AG04449 (cell line): ENCODE data around the gene PNLIPRP2.

Experiments
- CTCF ChIA-PET: fragments of 350-600 bp; formaldehyde crosslinking; extraction: SDS; loops from one replicate; lab custom pipeline; 2021; ENCODE audit warnings: antibody characterized with exemption; lab: Yijun Ruan, JAX
- POLR2A ChIA-PET: fragments of 400-600, 350-600 bp; formaldehyde crosslinking; extraction: SDS; loops from one replicate; lab custom pipeline; 2020; ENCODE audit warnings: antibody characterized with exemption, inconsistent platforms; lab: Yijun Ruan, JAX
- DNase-seq: peaks from one replicate; pipeline ENCODE4 v3.0.0-alpha.2; 2010; ENCODE audit warnings: low read depth, low spot score
- H3K4me3 ChIP-seq: 2 replicates; pipeline ENCODE4 v1.5.1; 2011; ENCODE audit warnings: low read depth, mild to moderate bottlenecking, control low read depth, low read length
- TF ChIP-seq, protein P1 (sequence below): IDR thresholded peaks from one replicate; pipeline ENCODE4 v1.5.1; 2011; ENCODE audit warnings: mild to moderate bottlenecking, moderate library complexity, low read length, control low read depth, inconsistent platforms; ENCODE audit not compliant: insufficient read depth; ENCODE audit errors: missing control alignments

Gene PNLIPRP2

DNA sequence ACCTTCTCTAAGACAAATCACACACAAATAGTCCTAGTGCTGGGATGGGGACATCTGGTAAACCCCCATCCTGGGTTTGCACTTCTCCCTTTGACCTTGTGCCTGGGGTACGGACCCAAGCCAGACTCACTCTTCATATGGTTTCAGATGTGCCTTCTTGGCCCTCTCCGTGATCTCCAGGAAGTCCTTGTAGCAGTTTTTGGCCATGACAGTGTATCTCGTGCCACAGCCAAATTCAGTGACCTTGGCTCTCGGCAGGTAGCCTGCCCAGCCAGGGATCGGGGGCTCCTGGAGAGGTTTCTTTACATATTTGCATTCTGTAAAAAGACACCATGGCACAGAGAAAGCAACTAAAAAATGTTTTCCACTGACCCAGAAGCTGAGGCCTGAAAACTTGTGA is 43.9 kb downstream of the PNLIPRP2 start:
- CTCF ChIA-PET, result interaction anchor here (0.5 kb wide), 1 partner anchor 173 kb away, joined by 3 read pairs; no protein-coding TSS in a partner anchor
- TF ChIP-seq, protein P1, sequence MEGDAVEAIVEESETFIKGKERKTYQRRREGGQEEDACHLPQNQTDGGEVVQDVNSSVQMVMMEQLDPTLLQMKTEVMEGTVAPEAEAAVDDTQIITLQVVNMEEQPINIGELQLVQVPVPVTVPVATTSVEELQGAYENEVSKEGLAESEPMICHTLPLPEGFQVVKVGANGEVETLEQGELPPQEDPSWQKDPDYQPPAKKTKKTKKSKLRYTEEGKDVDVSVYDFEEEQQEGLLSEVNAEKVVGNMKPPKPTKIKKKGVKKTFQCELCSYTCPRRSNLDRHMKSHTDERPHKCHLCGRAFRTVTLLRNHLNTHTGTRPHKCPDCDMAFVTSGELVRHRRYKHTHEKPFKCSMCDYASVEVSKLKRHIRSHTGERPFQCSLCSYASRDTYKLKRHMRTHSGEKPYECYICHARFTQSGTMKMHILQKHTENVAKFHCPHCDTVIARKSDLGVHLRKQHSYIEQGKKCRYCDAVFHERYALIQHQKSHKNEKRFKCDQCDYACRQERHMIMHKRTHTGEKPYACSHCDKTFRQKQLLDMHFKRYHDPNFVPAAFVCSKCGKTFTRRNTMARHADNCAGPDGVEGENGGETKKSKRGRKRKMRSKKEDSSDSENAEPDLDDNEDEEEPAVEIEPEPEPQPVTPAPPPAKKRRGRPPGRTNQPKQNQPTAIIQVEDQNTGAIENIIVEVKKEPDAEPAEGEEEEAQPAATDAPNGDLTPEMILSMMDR, result no peak
- no peak overlapping the region for H3K4me3 ChIP-seq
- POLR2A ChIA-PET, result no interaction called here
- DNase-seq, result no peak

DNA sequence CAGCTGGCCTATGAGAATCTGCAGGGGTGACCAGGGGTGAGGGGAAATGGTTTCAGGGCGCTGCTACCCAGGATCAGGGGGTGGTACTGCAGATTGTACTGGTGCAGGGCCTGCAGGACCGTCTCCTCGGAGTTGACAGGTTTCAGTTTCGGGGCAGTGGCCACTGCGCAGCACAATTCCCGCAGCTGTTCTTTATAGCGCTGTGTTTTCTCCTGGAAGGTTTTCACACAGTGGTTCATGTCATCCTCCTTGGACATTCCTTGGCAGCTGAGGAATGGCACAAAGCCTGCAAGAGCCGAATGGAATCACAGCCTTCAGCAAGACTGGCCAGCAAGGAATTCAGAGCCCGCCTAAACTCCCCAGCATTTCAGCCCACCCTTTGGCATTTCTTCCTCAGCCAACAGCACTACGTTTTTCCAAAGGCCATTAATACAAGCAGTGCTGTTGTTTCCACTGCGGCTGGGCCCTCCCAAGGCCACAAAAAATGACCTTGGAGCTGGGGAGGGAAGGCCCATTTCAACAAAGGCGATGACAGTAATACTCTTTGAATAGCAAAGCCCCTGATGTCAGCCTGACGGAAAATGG is 44.9 kb downstream of the PNLIPRP2 start:
- TF ChIP-seq, protein P1, result no peak
- no peak for DNase-seq
- POLR2A ChIA-PET, result no interaction called here
- CTCF ChIA-PET, result interaction anchor here (1.3 kb wide), 1 partner anchor 509 kb away, joined by 4 read pairs; no protein-coding TSS in a partner anchor
- no peak overlapping the region for H3K4me3 ChIP-seq

DNA sequence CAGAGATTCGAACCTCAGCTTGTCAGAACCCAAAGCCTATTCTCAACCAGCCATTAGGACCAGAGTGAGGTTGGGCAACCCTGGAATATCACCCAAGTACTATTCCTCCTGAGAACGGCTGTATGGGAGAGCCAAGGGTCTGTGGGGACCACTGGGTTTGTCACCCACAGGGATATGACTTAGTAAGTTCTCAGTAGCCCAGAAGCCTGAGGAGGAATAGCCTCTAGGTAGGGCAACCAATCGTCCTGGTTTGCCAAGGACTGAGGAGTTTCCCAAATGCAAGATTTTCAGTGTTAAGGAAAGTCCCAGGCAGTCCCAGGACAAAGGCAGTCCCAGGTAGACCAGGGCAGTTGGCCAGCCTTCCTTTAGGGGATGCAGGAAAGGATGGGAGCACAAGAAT is 46.7 kb downstream of the PNLIPRP2 start:
- no peak for DNase-seq
- TF ChIP-seq, protein P1, result no peak
- H3K4me3 ChIP-seq, result no peak overlapping the region
- CTCF ChIA-PET, result no interaction called here
- POLR2A ChIA-PET, result no interaction called here

DNA sequence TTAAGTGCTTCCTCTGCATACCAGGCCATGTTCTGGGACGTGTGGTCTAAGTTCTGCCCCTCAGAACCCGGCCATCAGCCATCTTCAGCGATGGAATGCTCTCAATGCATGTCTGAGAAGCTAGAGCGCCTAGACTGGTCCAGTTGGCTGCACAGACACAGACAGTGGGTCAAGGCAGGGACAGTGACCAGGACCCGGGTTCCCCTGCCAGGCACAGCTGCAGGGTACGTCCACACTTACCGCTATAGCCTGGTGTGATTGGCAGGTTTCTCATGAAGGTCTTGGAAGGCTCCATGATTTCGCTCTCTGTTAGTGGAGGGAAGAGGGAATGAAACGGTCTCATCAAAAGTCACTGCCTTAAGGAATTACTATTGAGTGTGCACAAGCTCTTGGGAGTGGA is 47.3 kb downstream of the PNLIPRP2 start:
- CTCF ChIA-PET, result no interaction called here
- H3K4me3 ChIP-seq, result no peak overlapping the region
- POLR2A ChIA-PET, result no interaction called here
- DNase-seq, result no peak
- TF ChIP-seq, protein P1, result no peak

DNA sequence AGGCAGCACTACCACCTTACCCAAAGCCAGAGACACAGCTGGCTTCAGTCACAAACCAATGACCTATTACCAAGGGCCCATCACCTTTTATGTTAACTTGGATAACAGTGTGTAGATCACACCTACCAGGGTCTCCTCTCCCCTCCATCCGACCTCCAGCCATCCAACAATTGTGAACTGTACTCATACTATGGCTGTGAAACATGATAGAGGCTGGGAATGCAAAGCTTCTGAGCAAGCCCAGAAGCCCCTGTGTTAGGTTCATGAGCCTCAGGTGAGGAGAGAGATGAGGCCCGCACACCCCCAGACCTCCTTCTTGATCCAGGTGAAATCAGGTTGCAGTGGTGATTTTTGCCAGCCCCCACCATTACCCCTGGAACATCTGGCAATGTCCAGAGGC is 47.7 kb downstream of the PNLIPRP2 start:
- DNase-seq, result no peak
- POLR2A ChIA-PET, result no interaction called here
- H3K4me3 ChIP-seq, result no peak overlapping the region
- CTCF ChIA-PET, result no interaction called here
- TF ChIP-seq, protein P1, result no peak

DNA sequence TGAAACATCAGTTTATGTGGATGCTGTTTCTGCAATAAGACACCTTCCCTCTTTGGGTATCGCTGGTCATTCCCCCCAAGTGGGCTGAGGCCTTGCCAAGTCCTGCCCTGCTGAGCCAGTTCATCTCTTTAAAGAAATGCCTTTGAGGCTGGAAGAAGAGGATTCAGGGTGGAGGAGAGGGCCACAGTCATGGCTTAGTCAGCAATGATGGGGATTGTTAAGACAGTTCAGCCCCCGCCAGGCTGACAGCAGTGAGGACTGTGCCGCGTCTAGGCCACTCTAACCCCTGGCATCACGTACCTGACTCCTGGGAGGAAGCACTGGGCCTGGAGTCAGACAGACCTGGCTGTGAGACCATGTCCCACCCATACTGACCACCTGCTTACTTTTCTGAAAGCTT is 48.3 kb downstream of the PNLIPRP2 start:
- TF ChIP-seq, protein P1, result no peak
- H3K4me3 ChIP-seq, result no peak overlapping the region
- CTCF ChIA-PET, result interaction anchor here (4.7 kb wide), 1 partner anchor 13 kb away, joined by 36 read pairs; no protein-coding TSS in a partner anchor
- POLR2A ChIA-PET, result no interaction called here
- DNase-seq, result no peak
